ENCODE data around the gene ISL1. TPM values are rescaled to one million over a fixed set of nuclear protein-coding genes. Genes with fewer than 3 reads are reported as not detected.

The ISL1 gene
- total RNA-seq, 1 donor: 0.18 TPM

GRCh38 chr5:51392689-51393199, 9.5 kb downstream of the ISL1 start:
- TF ChIP-seq, protein P1, sequence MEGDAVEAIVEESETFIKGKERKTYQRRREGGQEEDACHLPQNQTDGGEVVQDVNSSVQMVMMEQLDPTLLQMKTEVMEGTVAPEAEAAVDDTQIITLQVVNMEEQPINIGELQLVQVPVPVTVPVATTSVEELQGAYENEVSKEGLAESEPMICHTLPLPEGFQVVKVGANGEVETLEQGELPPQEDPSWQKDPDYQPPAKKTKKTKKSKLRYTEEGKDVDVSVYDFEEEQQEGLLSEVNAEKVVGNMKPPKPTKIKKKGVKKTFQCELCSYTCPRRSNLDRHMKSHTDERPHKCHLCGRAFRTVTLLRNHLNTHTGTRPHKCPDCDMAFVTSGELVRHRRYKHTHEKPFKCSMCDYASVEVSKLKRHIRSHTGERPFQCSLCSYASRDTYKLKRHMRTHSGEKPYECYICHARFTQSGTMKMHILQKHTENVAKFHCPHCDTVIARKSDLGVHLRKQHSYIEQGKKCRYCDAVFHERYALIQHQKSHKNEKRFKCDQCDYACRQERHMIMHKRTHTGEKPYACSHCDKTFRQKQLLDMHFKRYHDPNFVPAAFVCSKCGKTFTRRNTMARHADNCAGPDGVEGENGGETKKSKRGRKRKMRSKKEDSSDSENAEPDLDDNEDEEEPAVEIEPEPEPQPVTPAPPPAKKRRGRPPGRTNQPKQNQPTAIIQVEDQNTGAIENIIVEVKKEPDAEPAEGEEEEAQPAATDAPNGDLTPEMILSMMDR (IDR thresholded peaks at IDR 0.05; ENCODE audit: insufficient read depth, low read length): no peak
- no peak for DNase-seq (ENCODE audit: low read depth)
- H3K4me3 ChIP-seq (ENCODE audit: low read depth, low read length): no peak overlapping the region

DNA sequence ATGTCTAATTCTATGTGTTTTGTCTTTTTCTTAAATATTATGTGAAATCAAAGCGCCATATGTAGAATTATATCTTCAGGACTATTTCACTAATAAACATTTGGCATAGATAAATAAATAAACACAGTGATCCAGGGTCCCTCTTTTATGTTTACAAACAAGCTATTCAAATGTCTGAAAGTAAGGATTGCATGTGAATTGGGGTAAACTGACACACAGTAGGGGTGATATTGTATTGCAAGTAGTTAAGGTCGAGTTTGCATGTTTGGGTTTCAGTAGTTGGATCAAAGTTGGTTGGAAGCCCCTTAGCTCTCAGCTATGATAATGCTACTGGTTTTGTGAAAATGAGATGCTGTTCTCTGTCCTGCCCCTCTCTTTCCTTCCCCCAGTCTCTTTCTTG, 11.4 kb downstream of the ISL1 start:
- no peak overlapping the region for H3K4me3 ChIP-seq (ENCODE audit: low read depth, low read length)
- DNase-seq (ENCODE audit: low read depth): no peak
- TF ChIP-seq, protein P1 (IDR thresholded peaks at IDR 0.05; ENCODE audit: insufficient read depth, low read length): no peak

DNA sequence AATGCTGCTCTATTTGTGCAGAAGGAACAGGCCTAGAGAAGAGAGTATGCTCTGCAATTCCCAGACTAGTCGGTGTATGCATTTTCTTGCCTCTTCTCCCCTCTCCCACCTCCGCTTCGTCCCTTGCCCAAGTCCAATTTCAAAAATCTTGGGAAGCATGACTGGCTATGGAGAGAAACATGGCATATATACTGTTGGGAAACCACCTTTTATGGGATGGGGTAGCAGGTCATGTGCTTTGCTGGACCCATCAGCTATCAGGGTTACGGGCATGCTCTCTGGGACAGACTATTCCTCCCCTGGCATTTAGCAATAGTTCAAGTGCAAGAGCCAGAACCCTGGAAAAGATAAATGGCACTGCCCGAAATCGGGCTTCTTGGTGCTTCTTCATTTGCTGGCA, 12.0 kb downstream of the ISL1 start:
- TF ChIP-seq, protein P1 (IDR thresholded peaks at IDR 0.05; ENCODE audit: insufficient read depth, low read length): no peak
- H3K4me3 ChIP-seq (ENCODE audit: low read depth, low read length): no peak overlapping the region
- no peak for DNase-seq (ENCODE audit: low read depth)

DNA sequence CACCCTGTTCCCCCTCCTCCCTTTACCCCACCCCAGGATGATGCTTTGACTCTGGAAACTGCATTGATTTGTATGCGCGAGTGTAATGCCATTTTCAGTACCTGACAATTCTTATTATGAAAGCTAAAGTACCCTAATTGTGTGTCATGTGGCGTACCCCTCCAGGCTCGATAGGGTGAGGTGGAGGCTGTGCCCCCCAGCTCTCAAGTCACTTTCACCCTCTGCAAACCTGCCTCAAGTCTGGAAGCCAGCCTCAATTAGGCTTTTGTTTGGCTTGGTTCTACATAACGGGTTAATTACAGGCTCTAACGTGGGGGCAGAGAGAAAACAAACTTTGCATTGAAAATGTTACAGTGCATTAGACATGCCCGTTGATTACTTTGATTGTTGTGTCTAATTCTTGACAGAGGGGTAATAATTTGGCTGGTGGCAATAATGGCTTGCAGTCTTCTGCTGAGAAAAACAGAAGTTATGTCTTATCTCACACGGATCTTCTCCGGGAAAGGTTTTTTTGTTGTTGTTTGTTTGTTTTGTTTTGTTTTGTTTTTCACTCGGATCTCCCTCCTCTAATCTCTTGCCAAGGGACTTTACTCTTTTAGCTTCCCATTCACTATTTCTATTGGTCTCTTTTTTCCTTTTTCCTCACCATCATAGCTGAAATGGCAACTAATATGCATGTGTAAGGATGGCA, 12.6 kb downstream of the ISL1 start:
- TF ChIP-seq, protein P1 (IDR thresholded peaks at IDR 0.05; ENCODE audit: insufficient read depth, low read length): no peak
- no peak overlapping the region for H3K4me3 ChIP-seq (ENCODE audit: low read depth, low read length)
- DNase-seq (ENCODE audit: low read depth): no peak

DNA sequence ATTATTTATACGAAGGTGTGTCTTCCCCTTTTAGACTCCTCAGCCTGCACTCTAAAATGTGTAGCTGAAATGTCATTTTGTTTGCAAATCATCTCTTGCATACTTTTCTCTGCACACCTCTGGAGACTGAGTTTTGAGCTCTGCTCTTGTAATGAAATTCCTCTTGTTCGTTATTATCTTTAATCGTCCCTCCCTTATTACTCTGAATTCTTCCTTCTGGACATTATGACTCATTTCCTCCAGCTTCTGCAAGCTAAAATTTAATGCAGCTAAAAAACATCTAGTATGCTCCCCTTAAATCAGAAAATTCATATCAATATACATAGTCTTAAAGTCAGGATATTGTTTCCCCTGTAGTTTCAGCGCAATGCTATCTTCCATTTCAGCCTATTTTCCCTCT, 13.5 kb downstream of the ISL1 start:
- no peak overlapping the region for H3K4me3 ChIP-seq (ENCODE audit: low read depth, low read length)
- DNase-seq (ENCODE audit: low read depth): no peak
- TF ChIP-seq, protein P1 (IDR thresholded peaks at IDR 0.05; ENCODE audit: insufficient read depth, low read length): no peak

- DNase-seq (ENCODE audit: low read depth): no peak
- TF ChIP-seq, protein P1 (IDR thresholded peaks at IDR 0.05; ENCODE audit: insufficient read depth, low read length): no peak
- H3K4me3 ChIP-seq (ENCODE audit: low read depth, low read length): no peak overlapping the region
These were observed 14.7 kb downstream of the ISL1 start for GRCh38 chr5:51397996-51398395.
